Stimulated activated naive B cell treated with anti-CD40 and anti-IgM and Interleukin-4, amounts not matched to agents 10 μg/mL and 1 μg/mL and 100 μg/mL, for 72 hours (primary cell): ENCODE measurements around the gene INTS14.

Source experiments
- ATAC-seq, 2 donors: fragments of 150-1000 bp; cut with Tn5 transposase; replicated peaks; 2 replicates each; pipeline ENCODE4 v1.10.0; 2021; ENCODE audit warnings: moderate library complexity in 1 of 2
- DNase-seq: peaks from one replicate; pipeline ENCODE4 v3.0.0; 2021
- H3K27ac Mint-ChIP-seq: one replicate; pipeline ENCODE4 v1.8.0; 2022; ENCODE audit warnings: mild to moderate bottlenecking, mixed read lengths
- H3K27me3 Mint-ChIP-seq, 2 donors: one replicate each; pipeline ENCODE4 v1.8.0; 2022; ENCODE audit warnings: mixed read lengths in 2 of 2
- H3K36me3 Mint-ChIP-seq, 2 donors: one replicate each; pipeline ENCODE4 v1.8.0; 2022; ENCODE audit warnings: mixed read lengths in 2 of 2, mild to moderate bottlenecking in 1 of 2
- H3K4me1 Mint-ChIP-seq, 2 donors: one replicate each; pipeline ENCODE4 v1.8.0; 2022; ENCODE audit warnings: mixed read lengths in 2 of 2, mild to moderate bottlenecking in 1 of 2
- H3K4me3 Mint-ChIP-seq, 2 donors: one replicate each; pipeline ENCODE4 v1.8.0; 2022; ENCODE audit warnings: mild to moderate bottlenecking in 2 of 2, mixed read lengths in 2 of 2, moderate library complexity in 1 of 2
- H3K9me3 Mint-ChIP-seq, 2 donors: one replicate each; pipeline ENCODE4 v1.8.0; 2022; ENCODE audit warnings: mixed read lengths in 2 of 2, mild to moderate bottlenecking in 1 of 2

Gene INTS14

DNA sequence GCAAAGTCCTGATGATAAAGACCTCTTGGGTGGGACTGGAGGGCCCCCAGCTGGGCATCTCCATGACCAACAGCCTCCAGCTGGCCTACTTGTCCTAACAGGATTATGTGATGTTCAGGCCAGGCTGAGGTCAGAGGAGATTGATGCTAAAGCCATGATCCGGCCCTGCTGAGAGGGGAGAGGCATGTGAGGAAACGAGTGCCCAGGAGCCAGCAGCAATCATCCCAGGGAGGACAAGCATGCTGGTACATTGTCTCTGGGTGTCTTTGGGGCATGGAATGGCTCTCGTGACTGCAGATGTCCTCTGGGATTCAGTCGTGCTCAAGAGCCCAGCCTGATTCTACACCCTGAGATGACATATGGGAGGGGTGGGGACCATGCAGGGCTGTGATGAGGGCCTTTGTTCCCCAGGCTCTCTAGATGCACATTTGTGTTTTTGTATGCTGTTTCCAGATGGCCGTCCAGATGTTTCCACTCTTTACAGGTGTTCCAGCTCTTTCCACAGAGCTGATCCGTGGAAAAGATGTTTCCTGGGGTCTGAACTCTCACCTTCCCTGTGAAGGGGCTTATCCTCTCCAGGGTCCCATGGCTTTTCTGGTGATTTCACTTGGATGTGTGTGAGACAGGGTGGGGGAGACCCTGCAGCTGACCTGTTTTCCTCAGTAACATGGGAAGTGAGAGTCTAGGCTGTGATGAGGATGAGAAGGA lies 31.0 kb upstream of the INTS14 start:
- DNase-seq, result no peak
- peaks cover 11 to 12% of the 10 kb centered on the region in 2 donors for H3K4me1 Mint-ChIP-seq
- H3K9me3 Mint-ChIP-seq, result no peaks in the 10 kb centered on the region
- peaks cover 12 to 17% of the 10 kb centered on the region in 2 donors for H3K36me3 Mint-ChIP-seq
- no peak for ATAC-seq
- H3K27ac Mint-ChIP-seq, result no peak overlapping the region
- no peak overlapping the region for H3K4me3 Mint-ChIP-seq
- no peaks in the 10 kb centered on the region for H3K27me3 Mint-ChIP-seq

DNA sequence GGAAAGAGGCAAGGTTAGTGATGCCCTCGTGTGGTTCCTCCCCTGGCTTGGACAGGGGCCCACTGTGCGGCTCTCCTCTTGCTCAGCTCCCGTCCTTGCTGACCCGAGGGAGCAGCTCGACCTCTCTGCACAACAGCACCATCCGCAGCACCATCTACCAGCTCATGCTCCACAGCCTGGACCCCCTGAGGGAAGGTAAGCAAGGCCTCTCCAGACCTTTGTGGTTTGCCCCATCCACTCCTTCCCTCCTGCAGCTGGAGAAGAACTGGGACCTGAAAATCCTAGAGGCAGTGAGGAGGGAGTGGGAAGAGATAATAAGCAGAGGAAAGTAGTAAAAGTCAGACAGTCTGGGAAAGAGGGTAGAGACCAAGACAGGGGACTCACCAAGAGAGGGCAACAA lies 28.6 kb upstream of the INTS14 start:
- H3K27ac Mint-ChIP-seq, result no peak overlapping the region
- H3K4me3 Mint-ChIP-seq, result no peak overlapping the region
- DNase-seq (no peak), ATAC-seq (no peak)
- H3K27me3 Mint-ChIP-seq, result no peaks in the 10 kb centered on the region
- peaks cover 2 to 3% of the 10 kb centered on the region in 2 donors for H3K36me3 Mint-ChIP-seq
- H3K9me3 Mint-ChIP-seq, result no peaks in the 10 kb centered on the region
- H3K4me1 Mint-ChIP-seq, result peaks cover 10 to 12% of the 10 kb centered on the region in 2 donors

DNA sequence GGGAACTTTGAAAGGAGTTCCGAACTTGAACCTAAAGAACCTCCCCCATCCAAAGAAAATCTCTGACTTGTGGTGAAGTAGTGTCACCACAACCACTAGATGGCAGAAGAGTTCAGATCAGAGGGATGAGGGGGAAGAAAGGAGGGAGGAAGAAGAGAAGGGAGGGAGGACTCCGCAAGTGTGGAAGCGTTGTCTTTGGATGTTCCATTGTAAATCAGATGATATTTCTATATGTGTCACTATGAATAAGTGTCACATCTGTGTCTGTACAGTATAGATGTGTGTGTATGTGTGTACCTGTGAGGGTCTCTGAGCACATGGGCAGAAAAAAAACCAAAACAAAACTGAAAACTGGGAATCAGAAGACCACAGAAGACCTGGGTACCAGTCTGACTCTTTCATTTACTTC lies 27.8 kb upstream of the INTS14 start:
- Mint-ChIP-seq H3K27me3 (no peaks in the 10 kb centered on the region), H3K4me3 (peak overlapping the region; percentile 2 to 46), H3K9me3 (no peaks in the 10 kb centered on the region), H3K4me1 (peaks cover 10 to 12% of the 10 kb centered on the region in 2 donors), H3K27ac (no peak overlapping the region), H3K36me3 (peaks cover 0 to 2% of the 10 kb centered on the region in 2 donors)
- ATAC-seq, result peak; percentile 68 to 77
- peak; percentile 23 for DNase-seq

DNA sequence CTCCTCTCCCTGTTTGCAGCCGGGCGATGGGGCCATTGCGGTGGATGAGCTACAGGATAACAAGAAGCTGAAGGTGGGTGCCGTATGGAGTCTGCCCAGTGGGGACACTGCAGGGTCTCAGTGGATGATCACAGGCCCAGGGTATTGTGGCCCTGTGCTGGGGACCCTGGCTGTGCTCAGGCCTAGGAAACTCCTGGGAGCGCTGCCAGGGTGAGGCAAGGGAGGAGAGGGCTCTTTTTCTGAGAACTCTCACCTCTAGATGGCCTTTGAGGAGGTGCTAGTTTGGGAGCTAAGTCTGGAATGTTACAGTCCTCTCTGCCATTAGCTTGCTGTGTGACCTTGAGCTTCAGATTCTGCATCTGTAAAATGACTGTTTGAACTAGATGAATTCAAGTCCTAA lies 27.2 kb upstream of the INTS14 start:
- no peak overlapping the region for H3K27ac Mint-ChIP-seq
- H3K4me3 Mint-ChIP-seq, result no peak overlapping the region
- peaks cover 10 to 12% of the 10 kb centered on the region in 2 donors for H3K4me1 Mint-ChIP-seq
- no peaks in the 10 kb centered on the region for H3K27me3 Mint-ChIP-seq
- DNase-seq (no peak), ATAC-seq (no peak)
- peaks cover 0 to 2% of the 10 kb centered on the region in 2 donors for H3K36me3 Mint-ChIP-seq
- H3K9me3 Mint-ChIP-seq, result no peaks in the 10 kb centered on the region

DNA sequence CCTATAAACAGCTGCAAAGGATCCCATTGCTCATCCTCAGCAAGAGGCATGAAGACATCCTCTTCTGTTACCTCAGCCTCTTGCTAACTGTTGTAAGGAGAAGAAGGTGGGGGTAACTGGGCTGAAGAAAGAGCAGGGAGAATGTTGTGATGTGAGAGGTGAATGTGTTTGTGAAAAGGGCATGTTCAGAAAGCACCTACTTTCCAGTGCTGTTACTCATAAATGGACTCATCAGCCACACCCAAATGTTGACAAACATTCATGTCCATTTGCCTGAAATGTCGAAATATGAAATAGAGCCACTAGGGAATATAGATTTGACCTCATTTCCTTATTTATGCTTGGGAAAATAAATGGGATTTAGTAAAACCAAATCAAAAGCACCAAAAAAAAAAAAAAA lies 23.4 kb upstream of the INTS14 start:
- Mint-ChIP-seq H3K4me3 (no peak overlapping the region), H3K27me3 (no peaks in the 10 kb centered on the region), H3K36me3 (peaks cover 2 to 10% of the 10 kb centered on the region in 2 donors), H3K4me1 (peaks cover 17 to 24% of the 10 kb centered on the region in 2 donors), H3K9me3 (no peaks in the 10 kb centered on the region), H3K27ac (no peak overlapping the region)
- ATAC-seq (no peak), DNase-seq (no peak)

DNA sequence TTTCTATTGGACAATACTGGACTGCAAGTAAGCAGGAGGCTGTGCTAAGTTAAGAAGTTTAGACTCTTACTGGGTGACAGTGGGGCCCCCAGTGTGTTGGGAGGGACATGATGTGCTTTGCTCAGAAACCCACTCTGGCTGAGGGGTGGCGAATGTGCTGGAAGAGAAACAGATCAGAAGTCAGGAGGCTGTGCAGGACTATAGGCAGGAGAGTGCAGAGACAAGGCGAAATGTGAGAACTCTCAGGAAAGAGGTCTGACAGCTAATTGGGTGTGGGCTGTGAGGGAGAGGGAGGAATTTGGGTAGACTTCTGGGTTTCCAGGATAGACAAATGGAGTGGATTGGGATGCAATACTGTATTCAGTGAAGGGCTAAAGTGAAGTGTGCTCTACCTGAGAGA lies 22.8 kb upstream of the INTS14 start:
- H3K9me3 Mint-ChIP-seq, result no peaks in the 10 kb centered on the region
- no peak overlapping the region for H3K4me3 Mint-ChIP-seq
- H3K4me1 Mint-ChIP-seq, result peaks cover 13 to 19% of the 10 kb centered on the region in 2 donors
- no peak overlapping the region for H3K27ac Mint-ChIP-seq
- no peak for DNase-seq
- peaks cover 2 to 10% of the 10 kb centered on the region in 2 donors for H3K36me3 Mint-ChIP-seq
- H3K27me3 Mint-ChIP-seq, result no peaks in the 10 kb centered on the region
- no peak for ATAC-seq

DNA sequence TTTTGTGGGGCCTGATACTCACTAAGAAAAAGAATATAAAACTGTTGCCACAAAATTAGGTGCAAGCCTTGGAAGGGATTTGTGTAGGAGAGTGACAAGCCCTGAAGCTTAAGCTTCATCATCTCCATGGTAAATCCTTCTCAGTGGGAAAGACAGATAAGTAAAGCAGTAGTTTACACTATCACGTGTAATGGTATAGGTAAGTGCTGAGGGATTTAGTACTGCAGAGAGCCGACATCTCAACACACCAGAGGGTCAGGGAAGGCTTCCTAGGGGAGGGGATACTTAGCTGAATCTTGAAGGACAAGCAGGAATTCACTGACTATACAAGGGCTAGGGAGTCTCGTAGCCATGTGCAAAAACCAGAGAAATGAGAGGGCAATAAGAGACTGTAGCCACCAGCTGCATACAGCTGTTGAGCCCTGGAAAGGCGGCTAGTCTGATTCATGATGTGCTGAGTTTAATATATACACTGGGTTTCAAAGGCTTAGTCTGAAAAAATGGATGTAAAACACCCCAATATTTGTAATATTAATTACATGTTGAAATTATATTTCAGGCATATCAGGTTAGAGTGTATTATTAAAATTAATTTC lies 21.9 kb upstream of the INTS14 start:
- no peak overlapping the region for H3K27ac Mint-ChIP-seq
- no peaks in the 10 kb centered on the region for H3K27me3 Mint-ChIP-seq
- H3K36me3 Mint-ChIP-seq, result peaks cover 2 to 10% of the 10 kb centered on the region in 2 donors
- DNase-seq, result no peak
- H3K4me3 Mint-ChIP-seq, result no peak overlapping the region
- ATAC-seq, result no peak
- peaks cover 9 to 12% of the 10 kb centered on the region in 2 donors for H3K4me1 Mint-ChIP-seq
- no peaks in the 10 kb centered on the region for H3K9me3 Mint-ChIP-seq

DNA sequence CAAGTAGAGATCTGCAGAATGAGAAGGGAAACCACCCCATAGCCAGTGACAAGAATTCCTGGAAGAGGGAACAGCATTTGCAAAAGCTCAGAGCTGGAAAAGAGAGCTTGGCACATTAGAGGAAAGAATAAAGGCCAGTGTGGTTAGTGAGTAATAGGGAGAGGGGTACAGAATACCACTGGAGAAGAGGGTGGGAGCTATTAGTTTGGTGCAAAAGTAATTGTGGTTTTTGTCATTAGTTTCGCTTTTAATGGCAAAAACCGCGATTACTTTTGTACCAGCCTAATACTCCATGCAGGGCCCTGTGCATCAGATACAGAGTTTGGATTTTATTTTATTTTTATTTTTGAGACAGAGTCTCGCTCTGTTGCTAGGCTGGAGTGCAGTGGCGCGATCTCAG lies 20.6 kb upstream of the INTS14 start:
- Mint-ChIP-seq H3K27ac (peak overlapping the region; percentile 20), H3K4me3 (peak overlapping the region in 1 of 2 donors; percentile 47), H3K27me3 (no peaks in the 10 kb centered on the region), H3K9me3 (no peaks in the 10 kb centered on the region), H3K36me3 (peaks cover 2 to 14% of the 10 kb centered on the region in 2 donors), H3K4me1 (peaks cover 7 to 12% of the 10 kb centered on the region in 2 donors)
- DNase-seq, result no peak
- peak; percentile 31 to 62 for ATAC-seq

DNA sequence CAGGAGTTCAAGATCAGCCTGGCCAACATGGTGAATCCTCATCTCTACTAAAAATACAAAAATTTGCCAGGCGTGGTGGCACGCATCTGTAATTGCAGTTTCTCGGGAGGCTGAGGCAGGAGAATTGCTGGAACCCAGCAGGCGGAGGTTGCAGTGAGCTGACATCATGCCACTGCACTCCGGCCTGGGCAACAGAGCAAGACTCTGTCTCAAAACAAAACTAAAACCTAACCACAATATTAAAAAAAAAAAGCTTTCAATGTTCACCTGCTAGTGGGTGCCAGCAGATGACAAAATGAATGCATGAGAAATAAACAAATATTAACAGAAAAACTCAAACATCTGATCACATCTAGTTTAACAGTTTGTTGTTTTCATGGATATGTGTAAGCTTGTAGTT lies 19.8 kb upstream of the INTS14 start:
- no peak for DNase-seq
- peak; percentile 77 to 91 for ATAC-seq
- Mint-ChIP-seq H3K27me3 (no peaks in the 10 kb centered on the region), H3K4me3 (no peak overlapping the region), H3K9me3 (no peaks in the 10 kb centered on the region), H3K4me1 (peaks cover 7 to 12% of the 10 kb centered on the region in 2 donors), H3K27ac (peak overlapping the region; percentile 56), H3K36me3 (peaks cover 5 to 19% of the 10 kb centered on the region in 2 donors)

DNA sequence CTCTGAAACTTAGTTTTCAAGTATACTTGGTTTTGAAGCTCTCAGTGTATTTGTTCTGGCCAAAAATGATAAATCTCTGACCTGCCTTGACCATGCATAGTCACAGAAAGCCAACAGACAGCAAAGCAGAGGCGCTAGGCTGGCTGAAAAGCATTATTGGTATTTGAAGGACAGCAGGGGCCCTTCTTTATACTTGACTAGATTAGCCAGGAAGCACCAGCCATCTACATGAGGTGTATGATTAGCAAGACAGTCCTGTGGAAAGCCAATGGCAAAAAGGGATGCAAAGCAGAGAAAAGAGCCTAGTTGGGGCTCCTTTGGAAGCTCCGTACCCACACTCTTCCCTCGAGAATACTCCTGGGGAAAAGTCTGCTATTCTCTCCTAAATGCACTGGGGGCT lies 18.6 kb upstream of the INTS14 start:
- Mint-ChIP-seq H3K27me3 (no peaks in the 10 kb centered on the region), H3K27ac (no peak overlapping the region), H3K9me3 (no peaks in the 10 kb centered on the region), H3K36me3 (peaks cover 9 to 28% of the 10 kb centered on the region in 2 donors), H3K4me1 (peaks cover 7 to 21% of the 10 kb centered on the region in 2 donors), H3K4me3 (no peak overlapping the region)
- DNase-seq, result no peak
- ATAC-seq, result no peak

DNA sequence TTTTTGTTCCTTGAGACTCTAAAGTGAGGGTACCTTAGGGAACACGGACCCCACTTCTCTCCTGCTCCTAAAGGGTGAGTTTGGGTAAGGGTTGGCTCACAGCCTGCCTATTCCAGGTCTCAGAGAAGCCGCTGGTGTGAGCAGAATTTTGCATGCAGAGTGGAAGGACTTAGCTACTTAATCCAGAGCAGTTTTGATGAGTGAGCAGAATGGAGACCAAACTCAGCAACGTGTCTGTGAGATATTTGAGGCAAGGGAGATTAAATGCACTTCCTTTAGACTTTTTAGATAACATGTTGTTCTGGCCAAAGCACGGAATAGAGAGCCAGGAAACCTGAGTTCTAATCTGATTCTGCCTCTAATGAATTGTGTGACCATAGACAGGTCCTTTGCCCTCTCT lies 15.9 kb upstream of the INTS14 start:
- H3K9me3 Mint-ChIP-seq, result no peaks in the 10 kb centered on the region
- H3K4me1 Mint-ChIP-seq, result peaks cover 10 to 26% of the 10 kb centered on the region in 2 donors
- no peak overlapping the region for H3K4me3 Mint-ChIP-seq
- H3K36me3 Mint-ChIP-seq, result peaks cover 14 to 26% of the 10 kb centered on the region in 2 donors
- H3K27ac Mint-ChIP-seq, result no peak overlapping the region
- no peaks in the 10 kb centered on the region for H3K27me3 Mint-ChIP-seq
- no peak for DNase-seq
- no peak for ATAC-seq

DNA sequence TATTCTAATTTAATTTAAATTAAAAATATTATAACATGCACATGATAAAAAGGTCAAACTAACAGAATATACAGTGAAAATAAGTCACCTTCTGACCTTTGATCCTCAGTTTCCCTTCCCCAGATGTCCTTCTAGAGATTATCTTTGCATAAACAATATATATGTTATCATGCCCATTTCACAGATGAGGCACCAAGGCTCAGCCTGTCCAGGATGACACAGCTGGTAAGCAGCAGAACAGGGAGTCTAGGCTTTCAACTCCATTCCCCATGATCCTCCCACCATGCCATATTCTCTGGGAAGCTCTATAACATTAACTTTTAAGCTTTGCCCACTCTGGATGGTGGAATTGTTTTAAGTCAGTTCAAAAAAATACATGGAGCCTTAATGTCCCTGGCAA lies 12.2 kb upstream of the INTS14 start:
- Mint-ChIP-seq H3K36me3 (peaks cover 14 to 26% of the 10 kb centered on the region in 2 donors), H3K27me3 (no peaks in the 10 kb centered on the region), H3K4me1 (peaks cover 3 to 13% of the 10 kb centered on the region in 2 donors), H3K27ac (no peak overlapping the region), H3K4me3 (no peak overlapping the region), H3K9me3 (no peaks in the 10 kb centered on the region)
- ATAC-seq, result no peak
- DNase-seq, result no peak

DNA sequence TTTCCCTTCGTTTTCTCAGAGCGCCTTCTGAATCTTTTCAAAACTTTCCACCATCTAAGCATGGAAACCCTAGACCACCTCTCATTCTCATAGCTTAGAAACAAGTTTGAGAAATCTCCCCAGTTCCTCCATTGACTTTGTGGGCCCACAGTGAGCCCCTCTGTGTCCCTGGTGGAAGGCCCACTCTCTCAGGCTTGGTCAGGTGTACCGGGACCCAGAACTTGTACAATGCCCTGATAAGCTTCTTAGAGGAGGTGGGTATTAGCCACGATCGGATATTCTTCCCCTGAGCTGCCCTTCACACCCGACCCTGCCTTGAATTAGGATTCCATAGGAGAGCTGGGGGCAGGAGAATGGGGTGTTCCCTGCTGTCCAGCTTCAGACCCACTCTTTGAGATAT lies 10.7 kb upstream of the INTS14 start, which contains the start of gene SLC24A1:
SLC24A1 (plus strand) TSS at position 301 of the 400 bp plus-strand sequence. CDS start 2,143 bp downstream, outside the sequence.
- peaks cover 18 to 27% of the 10 kb centered on the region in 2 donors for H3K36me3 Mint-ChIP-seq
- no peak within 1 kb of the TSS for H3K27ac Mint-ChIP-seq
- peaks cover 4 to 13% of the 10 kb centered on the region in 2 donors for H3K4me1 Mint-ChIP-seq
- DNase-seq (no peak), ATAC-seq (no peak)
- no peaks in the 10 kb centered on the region for H3K9me3 Mint-ChIP-seq
- no peaks in the 10 kb centered on the region for H3K27me3 Mint-ChIP-seq
- no peak within 1 kb of the TSS for H3K4me3 Mint-ChIP-seq

DNA sequence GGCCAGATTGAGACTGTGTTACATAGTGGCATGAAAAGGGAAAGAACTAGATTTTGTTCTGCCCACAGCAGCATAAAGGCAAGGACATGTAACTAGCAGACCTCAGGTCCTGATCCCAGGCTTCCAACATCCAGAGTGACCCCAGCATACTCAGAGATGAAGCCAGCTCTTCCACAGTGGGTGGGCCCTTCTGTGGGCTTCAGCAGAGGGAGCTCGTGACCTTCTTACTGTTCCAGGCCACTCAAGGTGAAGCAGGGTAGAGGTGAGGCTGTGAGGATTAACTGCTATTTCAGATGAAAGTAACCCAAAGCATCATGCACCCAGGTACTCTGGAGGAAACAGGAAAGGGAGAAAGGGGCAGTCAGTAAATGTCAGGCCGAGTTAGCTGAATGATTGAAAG lies 9.9 kb upstream of the INTS14 start:
- Mint-ChIP-seq H3K36me3 (peaks cover 16 to 26% of the 10 kb centered on the region in 2 donors), H3K27ac (no peak overlapping the region), H3K4me1 (peaks cover 4 to 13% of the 10 kb centered on the region in 2 donors), H3K4me3 (no peak overlapping the region), H3K27me3 (no peaks in the 10 kb centered on the region), H3K9me3 (no peaks in the 10 kb centered on the region)
- no peak for ATAC-seq
- DNase-seq, result no peak
